Placental epithelial cell (primary cell): ENCODE data around the gene UBIAD1. TPM values are rescaled to one million over a fixed set of nuclear protein-coding genes. Genes with fewer than 3 reads are reported as not detected.

Experiments
- small RNA-seq: library from RNA; depleted of rRNA; stranded (forward); fragments of <200 nt; gene quantifications from one replicate; pipeline ENCODE3, GENCODE V24; 2012
- total RNA-seq: library from RNA; depleted of rRNA; stranded (reverse); fragments of >200 nt; gene quantifications from 2 replicates; pipeline ENCODE4 v1.2.3, GENCODE V29; 2012

The UBIAD1 gene, protein sequence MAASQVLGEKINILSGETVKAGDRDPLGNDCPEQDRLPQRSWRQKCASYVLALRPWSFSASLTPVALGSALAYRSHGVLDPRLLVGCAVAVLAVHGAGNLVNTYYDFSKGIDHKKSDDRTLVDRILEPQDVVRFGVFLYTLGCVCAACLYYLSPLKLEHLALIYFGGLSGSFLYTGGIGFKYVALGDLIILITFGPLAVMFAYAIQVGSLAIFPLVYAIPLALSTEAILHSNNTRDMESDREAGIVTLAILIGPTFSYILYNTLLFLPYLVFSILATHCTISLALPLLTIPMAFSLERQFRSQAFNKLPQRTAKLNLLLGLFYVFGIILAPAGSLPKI
- total RNA-seq = 6.3 and 13.3 TPM in 2 replicates

DNA sequence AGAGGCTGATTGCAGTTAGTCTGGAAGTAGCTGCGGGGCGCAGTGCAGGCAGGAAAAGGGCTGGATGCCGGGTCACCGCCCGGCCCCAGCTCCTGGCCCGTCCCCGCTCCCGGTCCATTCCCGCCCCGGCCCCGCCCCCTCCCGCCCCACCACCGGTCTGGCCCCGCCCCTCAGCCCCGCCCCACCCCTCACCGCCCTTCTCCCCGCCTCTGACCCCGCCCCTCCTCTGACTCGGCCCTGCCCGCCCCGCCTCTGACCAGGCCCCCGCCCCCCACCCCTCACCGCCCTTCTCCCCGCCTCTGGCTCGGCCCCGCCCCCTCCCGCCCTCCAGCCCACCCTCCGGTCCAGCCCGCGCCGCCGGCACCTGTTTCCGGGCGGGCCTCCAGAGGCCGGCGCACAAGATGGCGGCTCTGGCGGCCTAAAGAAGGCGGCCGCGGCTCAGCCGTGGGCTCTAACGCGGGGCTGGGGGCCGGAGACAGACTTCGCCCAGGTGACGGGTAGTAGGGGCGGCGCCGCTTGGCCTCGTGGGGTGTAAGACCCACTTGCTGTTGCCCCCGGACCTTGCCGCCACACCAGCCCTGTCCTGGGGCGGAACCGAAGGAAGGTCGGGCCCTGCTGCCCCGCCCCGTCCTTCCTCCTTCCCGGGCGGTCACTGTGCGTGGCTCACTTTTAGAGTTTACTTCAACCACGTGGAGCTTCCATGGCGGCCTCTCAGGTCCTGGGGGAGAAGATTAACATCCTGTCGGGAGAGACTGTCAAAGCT lies at the start of gene UBIAD1:
Gene UBIAD1 (plus strand): TSS at position 367 of the 763 bp plus-strand sequence. CDS start 334 bp downstream, at position 701.

DNA sequence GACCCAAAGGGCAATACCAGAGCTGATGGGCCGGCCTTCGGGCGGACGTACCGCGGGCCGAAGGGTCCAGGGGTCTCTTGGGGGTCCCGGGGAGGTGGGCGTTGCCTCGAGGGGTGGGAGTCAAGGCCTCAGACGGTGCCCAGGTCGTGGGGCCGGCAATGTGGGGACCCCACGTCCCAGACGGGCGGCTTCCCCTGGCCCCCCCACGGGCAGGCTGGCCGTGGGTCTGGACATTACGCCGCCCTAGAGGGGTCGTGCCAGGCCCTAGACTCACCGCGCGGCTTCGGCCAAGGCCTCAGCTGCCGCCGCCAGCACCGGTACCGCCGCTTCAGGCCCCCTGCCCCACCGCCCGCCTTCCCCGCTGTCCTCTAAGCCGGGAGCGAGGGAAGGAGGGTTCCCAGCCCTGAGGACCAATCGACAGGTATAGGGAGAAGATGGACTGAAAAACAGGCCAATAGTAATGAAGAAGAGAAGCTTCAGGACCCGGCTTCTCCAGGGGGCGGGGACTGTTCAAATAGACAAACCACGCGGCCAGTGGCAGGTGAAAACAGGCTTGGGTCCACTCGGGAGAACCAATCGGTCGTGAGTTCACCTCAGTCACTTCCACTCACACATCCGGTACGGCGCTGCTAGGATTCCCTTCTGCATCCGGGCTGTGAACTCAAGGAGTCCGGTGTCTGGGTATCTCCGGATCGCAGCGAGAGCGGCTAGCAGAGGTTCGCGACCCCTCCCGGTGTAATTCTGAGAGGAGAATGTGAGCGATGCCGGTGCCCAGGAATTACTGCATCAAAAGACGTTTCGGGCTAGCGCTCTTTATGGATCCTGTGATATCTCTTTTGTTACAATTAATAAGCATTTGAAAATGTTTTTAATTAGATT lies 10.6 kb upstream of the UBIAD1 start, which contains the start of gene MTOR:
Gene MTOR (minus strand): TSS at position 381 of the 879 bp plus-strand sequence. CDS start 3,142 bp downstream, outside the sequence.

Small RNA genes within 50 kb of the gene (small RNA-seq; reads per million reads assigned to genes)
- gene RNU6-291P = not detected
- not detected for gene RPL39P6

Other genes starting within 250 kb of the UBIAD1 start
- gene MASP2, start 226.0 kb upstream of the UBIAD1 start, total RNA-seq = not detected in 2 replicates
- gene SRM, start 213.2 kb upstream of the UBIAD1 start, total RNA-seq = 15.7 and 35.9 TPM in 2 replicates
- gene EXOSC10, start 173.3 kb upstream of the UBIAD1 start, total RNA-seq = 43.2 and 61.4 TPM in 2 replicates
- not detected in 2 replicates for gene ANGPTL7, start 83.8 kb upstream of the UBIAD1 start, total RNA-seq
- gene MTOR, start 10.6 kb upstream of the UBIAD1 start, total RNA-seq = 30.2 and 57.4 TPM in 2 replicates
- under 0.01 and 0.54 TPM in 2 replicates for gene DISP3, start 206.0 kb downstream of the UBIAD1 start, total RNA-seq